Aorta (tissue), 5 donors: ENCODE data around the gene NINJ1. TPM values are rescaled to one million over a fixed set of nuclear protein-coding genes. Genes with fewer than 3 reads are reported as not detected.

Source experiments
- ATAC-seq: fragments of 200-7000 bp; cut with Tn5 transposase; one replicate; pipeline ENCODE4 v1.9.1; 2022; ENCODE audit warnings: moderate library complexity; ENCODE audit not compliant: low FRiP score
- DNase-seq, 2 donors: peaks; one replicate each; pipeline ENCODE4 v3.0.0-alpha.2; 2020
- H3K27ac ChIP-seq, 2 donors: one replicate each; pipeline ENCODE4 v1.5.1; 2013; ENCODE audit warnings: low read length in 2 of 2, mild to moderate bottlenecking in 2 of 2, moderate library complexity in 2 of 2, control low read depth in 1 of 2, inconsistent platforms in 1 of 2, low read depth in 1 of 2
- H3K27me3 ChIP-seq, 2 donors: one replicate each; pipeline ENCODE4 v1.6.1; 2013; ENCODE audit warnings: control low read depth in 1 of 2, low read length in 1 of 2, mild to moderate bottlenecking in 1 of 2, moderate library complexity in 1 of 2; ENCODE audit not compliant: insufficient read depth in 2 of 2, control insufficient read depth in 1 of 2
- H3K36me3 ChIP-seq, 2 donors: one replicate each; pipeline ENCODE4 v1.6.1; 2013; ENCODE audit warnings: control low read depth in 1 of 2, low read length in 1 of 2, mild to moderate bottlenecking in 1 of 2; ENCODE audit not compliant: insufficient read depth in 2 of 2, control insufficient read depth in 1 of 2
- H3K4me1 ChIP-seq, 2 donors: one replicate each; pipeline ENCODE4 v1.6.1; 2013; ENCODE audit warnings: low read length in 2 of 2, control low read depth in 1 of 2, mild to moderate bottlenecking in 1 of 2, moderate library complexity in 1 of 2; ENCODE audit not compliant: insufficient read depth in 2 of 2, control insufficient read depth in 1 of 2
- H3K4me3 ChIP-seq, 2 donors: one replicate each; pipeline ENCODE4 v1.5.1; 2013; ENCODE audit warnings: low read length in 2 of 2, control low read depth in 1 of 2, mild to moderate bottlenecking in 1 of 2
- H3K9me3 ChIP-seq: one replicate; pipeline ENCODE4 v1.6.1; 2013; ENCODE audit warnings: mild to moderate bottlenecking, low read length; ENCODE audit not compliant: control insufficient read depth
- WGBS, 2 donors: extraction: QIAGEN DNeasy Blood & Tissue Kit; methylation state at CpG; one replicate each; pipeline ENCODE4 v1.1.7; 2013; 5-methylcytosine and 5-hydroxymethylcytosine counted together
- intact Hi-C, 2 donors: fragments of 100-400 bp; cut with DNase I; formaldehyde crosslinking; loops; one replicate each; pipeline versions ENCODE4 v1.14.2 to v1.15.0; 2022
- polyA plus RNA-seq, 2 donors: library from polyadenylated mRNA; stranded (reverse); fragments of 200-250 nt; gene quantifications; one replicate each; pipeline ENCODE4 v1.2.3, GENCODE V29; 2013
- total RNA-seq, 2 donors: library from RNA; stranded (reverse); fragmentation: NEBNext Ultra II Directional; extraction: Animal tissue kit (Norgen Biotek cat#: 25700); gene quantifications; one replicate each; pipeline ENCODE4 v1.2.1, GENCODE V29; 2021
- donor health status: healthy with polysubstance abuse.
- donor health status: Bipolar disorder and iron deficiency.
- donor health status: DM: no; HTN: no; CAD: no.
- donor health status: DM: no; HTN: no; CAD: no.
- donor health status: DM: yes; HTN: yes; CAD: no.

NINJ1 gene
- total and polyA plus RNA-seq, 4 donors: 46.7 to 113 (median 73.5) TPM

GRCh38 chr9:93079371-93079770 lies 54.7 kb downstream of the NINJ1 start:
- Histone ChIP-seq H3K27me3 (no peaks in the 10 kb centered on the region), H3K9me3 (no peaks in the 10 kb centered on the region), H3K4me3 (no peak overlapping the region), H3K27ac (no peak overlapping the region), H3K36me3 (no peaks in the 10 kb centered on the region), H3K4me1 (no peaks in the 10 kb centered on the region)
- peak; percentile 22 to 56 for DNase-seq
- ATAC-seq: no peak
- WGBS, 2 donors: 95 to 97% methylated on average over 13 of the region's 13 CpGs
- intact Hi-C loops: no loop called here

GRCh38 chr9:93077811-93078210 lies 56.2 kb downstream of the NINJ1 start:
- Histone ChIP-seq H3K36me3 (no peaks in the 10 kb centered on the region), H3K27ac (no peak overlapping the region), H3K9me3 (no peaks in the 10 kb centered on the region), H3K4me3 (no peak overlapping the region), H3K4me1 (no peaks in the 10 kb centered on the region), H3K27me3 (no peaks in the 10 kb centered on the region)
- ATAC-seq (peak; percentile 8), DNase-seq (peak; percentile 35 to 63)
- intact Hi-C loops: no loop called here
- 97 to 98% methylated on average over 15 to 16 of the region's 16 CpGs for WGBS, 2 donors

GRCh38 chr9:93077367-93077766 lies 56.7 kb downstream of the NINJ1 start:
- Histone ChIP-seq H3K27ac (no peak overlapping the region), H3K9me3 (no peaks in the 10 kb centered on the region), H3K27me3 (no peaks in the 10 kb centered on the region), H3K4me1 (no peaks in the 10 kb centered on the region), H3K4me3 (no peak overlapping the region), H3K36me3 (no peaks in the 10 kb centered on the region)
- no peak for ATAC-seq
- intact Hi-C loops: no loop called here
- WGBS, 2 donors: 95 to 100% methylated on average over 1 of the region's 1 CpG
- DNase-seq: peak in 1 of 2 donors; percentile 3

- Histone ChIP-seq H3K9me3 (no peaks in the 10 kb centered on the region), H3K36me3 (no peaks in the 10 kb centered on the region), H3K27ac (no peak overlapping the region), H3K4me1 (no peaks in the 10 kb centered on the region), H3K27me3 (no peaks in the 10 kb centered on the region), H3K4me3 (no peak overlapping the region)
- ATAC-seq: no peak
- peak in 1 of 2 donors; percentile 11 for DNase-seq
- WGBS, 2 donors: 96% methylated on average over 2 of the region's 2 CpGs
- intact Hi-C loops: no loop called here
Observed at GRCh38 chr9:93076792-93077128, 57.3 kb downstream of the NINJ1 start.

GRCh38 chr9:93076101-93076791 lies 57.8 kb downstream of the NINJ1 start:
- no peak for DNase-seq

GRCh38 chr9:93072383-93072795 lies 61.7 kb downstream of the NINJ1 start:
- Histone ChIP-seq H3K9me3 (no peaks in the 10 kb centered on the region), H3K27ac (no peak overlapping the region), H3K4me3 (no peak overlapping the region), H3K36me3 (no peaks in the 10 kb centered on the region), H3K4me1 (no peaks in the 10 kb centered on the region), H3K27me3 (no peaks in the 10 kb centered on the region)
- intact Hi-C loops: no loop called here
- DNase-seq (peak in 1 of 2 donors; percentile 67), ATAC-seq (peak; percentile 75)
- 5 to 7% methylated on average over 5 of the region's 5 CpGs for WGBS, 2 donors

More at GRCh38 chr9:93076101-93076791, 57.8 kb downstream of the NINJ1 start:
- 93 to 96% methylated on average over 12 of the region's 12 CpGs for WGBS, 2 donors
- H3K4me1 ChIP-seq: no peaks in the 10 kb centered on the region
- ATAC-seq: no peak
- H3K27me3 ChIP-seq: no peaks in the 10 kb centered on the region
- no peaks in the 10 kb centered on the region for H3K36me3 ChIP-seq
- H3K9me3 ChIP-seq: no peaks in the 10 kb centered on the region
- no peak overlapping the region for H3K4me3 ChIP-seq
- intact Hi-C loops: no loop called here
- H3K27ac ChIP-seq: no peak overlapping the region

Other genes starting within 250 kb of the NINJ1 start
- gene FGD3, start 186.7 kb downstream of the NINJ1 start, total RNA-seq: 10 to 100 TPM in 1 of 2 donors, 1 to 10 TPM in 1; 8.6 to 13.4 TPM
- 1 to 10 TPM in 1 of 2 donors, under 1 TPM in 1; 0.69 to 3.0 TPM for gene FGD3, start 186.7 kb downstream of the NINJ1 start, polyA plus RNA-seq
- gene SUSD3, start 75.5 kb downstream of the NINJ1 start, total RNA-seq: 10 to 100 TPM in 1 of 2 donors, 1 to 10 TPM in 1; 3.8 to 10.3 TPM
- gene SUSD3, start 75.5 kb downstream of the NINJ1 start, polyA plus RNA-seq: 1 to 10 TPM; 2.6 to 5.0 TPM
- 10 to 100 TPM; 47.7 to 50.5 TPM for gene CARD19, start 38.0 kb downstream of the NINJ1 start, total RNA-seq
- gene CARD19, start 38.0 kb downstream of the NINJ1 start, polyA plus RNA-seq: 10 to 100 TPM; 80.1 to 92.3 TPM
- gene WNK2, start 49.9 kb upstream of the NINJ1 start, total RNA-seq: 1 to 10 TPM; 3.6 to 3.7 TPM
- 1 to 10 TPM in 1 of 2 donors, under 1 TPM in 1; 0.13 to 2.1 TPM for gene WNK2, start 49.9 kb upstream of the NINJ1 start, polyA plus RNA-seq